HCT116 (cell line): ENCODE data around the gene ZNF569. TPM values are rescaled to one million over a fixed set of nuclear protein-coding genes. Genes with fewer than 3 reads are reported as not detected.

Source experiments
- ATAC-seq: fragments of 200-7000 bp; cut with Tn5 transposase; 2 replicates; pipeline ENCODE4 v1.9.1; 2020; ENCODE audit warnings: mild to moderate bottlenecking, moderate library complexity
- BruUV-seq: library from RNA; stranded (reverse); fragments of 400-500 nt; replicated peaks from 2 replicates; lab custom pipeline; 2021; lab: Mats Ljungman, UMichigan
- CTCF ChIA-PET: fragments of 300-600 bp; sonication (Branson Sonifier 250); formaldehyde crosslinking; loops from one replicate; lab custom pipeline; 2021; ENCODE audit warnings: antibody characterized with exemption; lab: Charles Lee
- POLR2A ChIA-PET: fragments of 300-600, 350-600 bp; sonication (Branson Sonifier 250); formaldehyde crosslinking; loops from one replicate; lab custom pipeline; 2021; ENCODE audit warnings: antibody characterized with exemption; lab: Charles Lee
- RAD21 ChIA-PET, 2 experiments: fragments of 300-600 bp; sonication (Branson Sonifier 250); formaldehyde crosslinking; loops; one replicate each; lab custom pipeline; 2023; ENCODE audit warnings: low total read pairs in 2 of 2; ENCODE audit not compliant: uncharacterized antibody in 2 of 2, unreplicated experiment in 2 of 2, low non-redundant PET in 1 of 2; lab: Charles Lee
- DNase-seq: peaks from one replicate; pipeline ENCODE4 v3.0.0-alpha.2; 2010; ENCODE audit warnings: low read depth, low spot score
- H2AFZ ChIP-seq: fragments of 200-600 bp; shearing (Covaris generic), sonication (generic); 2 replicates; pipeline ENCODE4 v1.6.1; 2017; ENCODE audit warnings: low read depth, mixed run types, mixed read lengths, antibody characterized with exemption, low read length; ENCODE audit not compliant: poor library complexity, severe bottlenecking
- H3K27ac ChIP-seq: 2 replicates; pipeline ENCODE4 v1.5.1; 2012; ENCODE audit warnings: low read depth, low read length
- H3K27me3 ChIP-seq: fragments of 200-600 bp; sonication (generic); 2 replicates; pipeline ENCODE4 v1.6.1; 2016; ENCODE audit warnings: mixed run types, low read length, mixed read lengths; ENCODE audit not compliant: insufficient read depth
- H3K36me3 ChIP-seq, 2 experiments: fragments of 200-500 bp in 1 of 2; fragments of 200-600 bp in 1 of 2; sonication (Bioruptor generic) in 1 of 2; sonication (generic) in 1 of 2; 2 replicates each; pipeline versions ENCODE4 v1.5.1 to v1.6.1; 2014 to 2016; ENCODE audit warnings: low read length in 2 of 2, inconsistent platforms in 1 of 2, mixed read lengths in 1 of 2, mixed run types in 1 of 2; ENCODE audit not compliant: insufficient read depth in 2 of 2, control insufficient read depth in 1 of 2
- H3K4me1 ChIP-seq, 2 experiments: fragments of 200-600 bp in 1 of 2; sonication (generic) in 1 of 2; 2 replicates each; pipeline versions ENCODE4 v1.5.1 to v1.6.1; 2012 to 2017; ENCODE audit warnings: low read length in 2 of 2, inconsistent platforms in 1 of 2, mild to moderate bottlenecking in 1 of 2, mixed read lengths in 1 of 2, mixed run types in 1 of 2, moderate library complexity in 1 of 2; ENCODE audit not compliant: insufficient read depth in 2 of 2, control insufficient read depth in 1 of 2
- H3K4me2 ChIP-seq: fragments of 200-600 bp; sonication (generic); 2 replicates; pipeline ENCODE4 v1.6.1; 2017; ENCODE audit warnings: mixed run types, low read length, mixed read lengths
- H3K4me3 ChIP-seq, 2 experiments: fragments of 200-600 bp in 1 of 2; sonication (generic) in 1 of 2; replicated peaks in 1 of 2; 2 replicates each; pipeline ENCODE4 v1.5.1; 2011 to 2016; ENCODE audit warnings: low read length in 2 of 2, control low read depth in 1 of 2, low read depth in 1 of 2, mild to moderate bottlenecking in 1 of 2, mixed read lengths in 1 of 2, mixed run types in 1 of 2
- H3K79me2 ChIP-seq: fragments of 200-600 bp; sonication (generic); 2 replicates; pipeline ENCODE4 v1.6.1; 2017; ENCODE audit warnings: mild to moderate bottlenecking, mixed run types, low read length, moderate library complexity, mixed read lengths; ENCODE audit not compliant: insufficient read depth
- H3K9ac ChIP-seq: fragments of 200-600 bp; sonication (generic); 2 replicates; pipeline ENCODE4 v1.6.1; 2016; ENCODE audit warnings: low read length, mixed read lengths
- H3K9me2 ChIP-seq: fragments of 200-600 bp; sonication (generic), shearing (Covaris generic); 2 replicates; pipeline ENCODE4 v1.6.1; 2017; ENCODE audit warnings: mixed run types, mild to moderate bottlenecking, moderate library complexity; ENCODE audit not compliant: insufficient read depth
- H3K9me3 ChIP-seq, 2 experiments: fragments of 200-500 bp in 1 of 2; fragments of 200-600 bp in 1 of 2; sonication (Bioruptor generic) in 1 of 2; sonication (generic) in 1 of 2; 2 replicates each; pipeline ENCODE4 v1.6.1; 2014 to 2017; ENCODE audit warnings: low read length in 2 of 2, mixed read lengths in 2 of 2, inconsistent platforms in 1 of 2, low read depth in 1 of 2, mild to moderate bottlenecking in 1 of 2, mixed run types in 1 of 2, moderate library complexity in 1 of 2; ENCODE audit not compliant: control insufficient read depth in 1 of 2, insufficient read depth in 1 of 2
- H4K20me1 ChIP-seq: fragments of 200-600 bp; sonication (generic), shearing (Covaris generic); 2 replicates; pipeline ENCODE4 v1.6.1; 2017; ENCODE audit warnings: mixed run types, mild to moderate bottlenecking, moderate library complexity; ENCODE audit not compliant: insufficient read depth
- CBX3 ChIP-seq: IDR thresholded peaks from 2 replicates; pipeline ENCODE4 v1.6.1; 2012; ENCODE audit warnings: low read depth
- CEBPB ChIP-seq: IDR thresholded peaks from 2 replicates; pipeline ENCODE4 v1.6.1; 2012; ENCODE audit warnings: low read depth
- CTCF ChIP-seq, 3 experiments: fragments of 200-600 bp in 1 of 3; sonication (generic) in 1 of 3; IDR thresholded peaks in 2 of 3; conservative IDR thresholded peaks in 1 of 3; 2 replicates each; pipeline ENCODE4 v1.5.1; 2012 to 2017; ENCODE audit warnings: low read depth in 2 of 3, low read length in 2 of 3, antibody characterized with exemption in 1 of 3, borderline replicate concordance in 1 of 3, control low read depth in 1 of 3, mild to moderate bottlenecking in 1 of 3, mixed read lengths in 1 of 3, mixed run types in 1 of 3, moderate library complexity in 1 of 3; ENCODE audit not compliant: insufficient read depth in 1 of 3
- EGR1 ChIP-seq: IDR thresholded peaks from 2 replicates; pipeline ENCODE4 v1.6.1; 2012; ENCODE audit warnings: low read depth
- EZH2 ChIP-seq: fragments of 200-600 bp; sonication (generic); IDR thresholded peaks from 2 replicates; pipeline ENCODE4 v1.6.1; 2017; ENCODE audit warnings: antibody characterized with exemption, mixed run types
- EZH2phosphoT487 ChIP-seq: fragments of 200-600 bp; IDR thresholded peaks from 2 replicates; pipeline ENCODE4 v1.6.1; 2018; ENCODE audit warnings: antibody characterized with exemption, borderline replicate concordance
- FOSL1 ChIP-seq: IDR thresholded peaks from 2 replicates; pipeline ENCODE4 v1.6.1; 2012; ENCODE audit warnings: low read depth
- JUND ChIP-seq: IDR thresholded peaks from 2 replicates; pipeline ENCODE4 v1.6.1; 2012
- POLR2A ChIP-seq: IDR thresholded peaks from 2 replicates; pipeline ENCODE4 v1.7.0; 2011; ENCODE audit warnings: borderline replicate concordance; ENCODE audit not compliant: insufficient read depth, insufficient read length; ENCODE audit errors: extremely low read depth
- POLR2AphosphoS5 ChIP-seq: IDR thresholded peaks from 2 replicates; pipeline ENCODE4 v1.6.1; 2011; ENCODE audit warnings: mild to moderate bottlenecking, low read depth, low read length, moderate library complexity
- RAD21 ChIP-seq: IDR thresholded peaks from 2 replicates; pipeline ENCODE4 v1.6.1; 2012; ENCODE audit warnings: low read depth, mild to moderate bottlenecking
- REST ChIP-seq: IDR thresholded peaks from 2 replicates; pipeline ENCODE4 v1.6.1; 2012; ENCODE audit warnings: low read depth
- SRF ChIP-seq: IDR thresholded peaks from 2 replicates; pipeline ENCODE4 v1.6.1; 2012; ENCODE audit warnings: low read depth
- YY1 ChIP-seq: IDR thresholded peaks from 2 replicates; pipeline ENCODE4 v1.6.1; 2011; ENCODE audit warnings: low read length, low read depth, moderate library complexity, mild to moderate bottlenecking; ENCODE audit not compliant: insufficient replicate concordance; ENCODE audit errors: extremely low read depth
- ZBTB33 ChIP-seq: IDR thresholded peaks from 2 replicates; pipeline ENCODE4 v1.6.1; 2011; ENCODE audit warnings: mild to moderate bottlenecking, low read length, moderate library complexity; ENCODE audit not compliant: insufficient replicate concordance; ENCODE audit errors: extremely low read depth
- ZFX ChIP-seq: fragments of 450-650 bp; IDR thresholded peaks from 2 replicates; pipeline ENCODE4 v1.6.1; 2017
- ZNF274 ChIP-seq: fragments of 200-500 bp; sonication (Bioruptor generic); IDR thresholded peaks from 2 replicates; pipeline ENCODE4 v1.6.1; 2014; ENCODE audit warnings: mild to moderate bottlenecking, low read depth, low read length, inconsistent platforms
- intact Hi-C: fragments of 100-400 bp; cut with micrococcal nuclease; formaldehyde crosslinking; loops from 2 replicates; pipeline ENCODE4 v1.10.0; 2022
- total RNA-seq: library from RNA; stranded (reverse); gene quantifications from one replicate; pipeline ENCODE4 v1.2.1, GENCODE V29; 2021; ENCODE audit not compliant: unreplicated experiment
- TF ChIP-seq, protein P1 (sequence below): IDR thresholded peaks from 2 replicates; pipeline ENCODE4 v1.6.1; 2012
- TF ChIP-seq, protein P2 (sequence below): IDR thresholded peaks from 2 replicates; pipeline ENCODE4 v1.6.1; 2012

ZNF569 gene
- total RNA-seq, 1 experiment from 2014 or later, result not detected

DNA sequence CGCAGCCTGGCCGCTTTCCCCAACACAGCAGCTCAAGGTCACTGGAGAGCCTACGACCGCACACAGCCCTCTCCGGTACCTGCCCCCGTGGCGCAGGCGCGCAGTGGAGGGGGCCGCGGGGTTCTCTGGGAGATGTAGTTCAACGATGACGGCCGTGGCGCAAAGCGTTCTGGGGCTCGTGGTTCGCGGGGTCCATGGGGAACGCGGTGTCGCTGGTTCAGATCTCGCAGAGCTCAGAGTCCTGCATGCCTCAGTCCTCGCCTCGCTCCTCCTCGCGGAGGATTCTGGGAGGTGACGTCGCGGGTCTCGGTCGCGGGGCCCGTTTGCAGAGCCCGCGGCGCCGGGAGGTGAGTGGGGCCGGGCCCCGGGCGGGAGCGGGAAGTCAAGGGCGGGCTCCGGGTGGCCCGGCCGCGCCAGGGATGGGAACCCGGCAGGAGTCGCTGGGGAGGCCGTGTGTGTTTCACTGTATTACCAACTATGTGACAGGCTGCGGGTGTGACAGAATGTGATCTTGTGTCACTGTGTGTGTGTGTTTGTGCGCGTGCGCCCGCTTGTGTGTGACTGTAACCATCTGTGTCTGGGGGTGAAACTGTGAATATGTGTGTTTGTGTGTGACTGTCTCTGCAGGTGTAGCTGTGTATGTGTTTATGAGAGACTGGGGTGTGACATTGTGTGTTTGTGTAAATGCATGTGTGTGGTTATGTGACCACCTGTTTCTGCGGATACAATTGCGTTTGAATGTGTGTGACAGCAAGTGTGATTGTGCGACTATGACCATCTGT is 96.2 kb downstream of the ZNF569 start, which contains the start of gene ZNF527:
TSS of gene ZNF527 (plus strand) at position 220 of the 782 bp plus-strand sequence. CDS start 3,100 bp downstream, outside the sequence.
- Histone ChIP-seq H3K9me3 (peaks cover 3 to 6% of the 10 kb centered on the region in 2 experiments; a peak in 2 of 4 replicates), H3K27me3 (no peaks in the 10 kb centered on the region), H3K79me2 (no peaks in the 10 kb centered on the region), H3K4me3 (peak within 1 kb of the TSS; percentile 57 to 59), H3K9me2 (no peaks in the 10 kb centered on the region), H3K36me3 (no peaks in the 10 kb centered on the region; a peak in 1 of 4 replicates), H3K4me1 (peaks cover 0 to 6% of the 10 kb centered on the region in 2 experiments; a peak in 1 of 4 replicates), H3K4me2 (peak within 1 kb of the TSS; percentile 77), H4K20me1 (no peaks in the 10 kb centered on the region), H3K9ac (peak within 1 kb of the TSS; percentile 45), H2AFZ (peak within 1 kb of the TSS; percentile 37), H3K27ac (peak within 1 kb of the TSS; percentile 47)
- POLR2A ChIA-PET, result interaction anchor here (0.7 to 1.2 kb wide), 3 partner anchors 29 to 1184 kb away, joined by 3 read pairs; no protein-coding TSS in a partner anchor
- peak; percentile 84 for DNase-seq
- BruUV-seq, result TSS peak; percentile 66
- peak; percentile 98 for ATAC-seq
- CTCF ChIA-PET, result no interaction called here
- intact Hi-C loops, result no loop called here
- RAD21 ChIA-PET, result interaction anchor here in 1 of 2 experiments (0.7 kb wide), 1 partner anchor 454 kb away, joined by 6 read pairs; no protein-coding TSS in a partner anchor
- TF ChIP-seq, protein P1, sequence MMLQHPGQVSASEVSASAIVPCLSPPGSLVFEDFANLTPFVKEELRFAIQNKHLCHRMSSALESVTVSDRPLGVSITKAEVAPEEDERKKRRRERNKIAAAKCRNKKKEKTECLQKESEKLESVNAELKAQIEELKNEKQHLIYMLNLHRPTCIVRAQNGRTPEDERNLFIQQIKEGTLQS, result no peak
- no peak for TF ChIP-seq SRF
- TF ChIP-seq POLR2A, result no peak
- TF ChIP-seq JUND, result no peak
- TF ChIP-seq, protein P2, sequence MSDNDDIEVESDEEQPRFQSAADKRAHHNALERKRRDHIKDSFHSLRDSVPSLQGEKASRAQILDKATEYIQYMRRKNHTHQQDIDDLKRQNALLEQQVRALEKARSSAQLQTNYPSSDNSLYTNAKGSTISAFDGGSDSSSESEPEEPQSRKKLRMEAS, result peak; percentile 74
- TF ChIP-seq YY1, result no peak
- TF ChIP-seq CEBPB, result no peak
- no peak for TF ChIP-seq CTCF (IDR thresholded peaks at IDR 0.05 in 2 of 3, conservative IDR thresholded peaks at IDR 0.05 in 1 of 3; ENCODE audit: borderline replicate concordance in 1 of 3, insufficient read depth in 1 of 3, low read depth in 2 of 3, low read length in 2 of 3)
- TF ChIP-seq EGR1, result no peak
- TF ChIP-seq EZH2phosphoT487, result no peak
- TF ChIP-seq ZFX, result peak; percentile 23; the same call in 1 of the 2 replicates
- no peak for TF ChIP-seq FOSL1
- no peak for TF ChIP-seq REST
- TF ChIP-seq CBX3, result peak; percentile 29
- TF ChIP-seq ZBTB33, result peak; percentile 85
- peak; percentile 48; the same call in 1 of the 2 replicates for TF ChIP-seq POLR2AphosphoS5
- no peak for TF ChIP-seq RAD21
- TF ChIP-seq ZNF274, result no peak
- TF ChIP-seq EZH2, result no peak
